HEK293 (cell line): Measurements from ENCODE around the gene ZC3H4.

Experiments
- CTCF ChIA-PET: fragments of 350-600 bp; formaldehyde crosslinking; extraction: SDS; loops from one replicate; lab custom pipeline; 2021; ENCODE audit warnings: antibody characterized with exemption; lab: Yijun Ruan, JAX
- POLR2A ChIA-PET: fragments of 300-600 bp; formaldehyde crosslinking; extraction: SDS; loops from one replicate; lab custom pipeline; 2020; ENCODE audit warnings: antibody characterized with exemption, inconsistent platforms; lab: Yijun Ruan, JAX
- H3K27ac ChIP-seq: fragments of 200-500 bp; sonication (Bioruptor generic); 2 replicates; pipeline ENCODE4 v1.5.1; 2014; ENCODE audit warnings: low read depth, low read length, control low read depth, inconsistent platforms; ENCODE audit errors: extremely low read depth
- H3K36me3 ChIP-seq, 2 experiments: fragments of 200-500 bp in 1 of 2; sonication (Bioruptor generic) in 1 of 2; 1 replicate in 1 of 2; 2 replicates in 1 of 2; pipeline ENCODE4 v1.5.1; 2014 to 2017; ENCODE audit warnings: inconsistent platforms in 2 of 2, low read length in 2 of 2; ENCODE audit not compliant: control insufficient read depth in 2 of 2, insufficient read depth in 1 of 2
- H3K4me1 ChIP-seq: fragments of 200-500 bp; sonication (Bioruptor generic); 2 replicates; pipeline ENCODE4 v1.5.1; 2014; ENCODE audit warnings: mild to moderate bottlenecking, low read length, inconsistent platforms; ENCODE audit not compliant: control insufficient read depth, insufficient read depth
- H3K4me3 ChIP-seq: 2 replicates; pipeline ENCODE4 v1.5.1; 2011; ENCODE audit warnings: low read depth, mild to moderate bottlenecking, control low read depth, low read length, moderate library complexity
- H3K9me3 ChIP-seq: fragments of 200-500 bp; sonication (Bioruptor generic); 2 replicates; pipeline ENCODE4 v1.5.1; 2014; ENCODE audit warnings: low read depth, low read length, inconsistent platforms; ENCODE audit not compliant: control insufficient read depth, insufficient read depth
- GLIS1 ChIP-seq: fragments of 450-650 bp; formaldehyde crosslinking; IDR thresholded peaks from 2 replicates; pipeline ENCODE4 v1.5.1; 2016; ENCODE audit warnings: missing biosample characterization, missing genetic modification characterization
- KLF1 ChIP-seq: fragments of 450-650 bp; formaldehyde crosslinking; IDR thresholded peaks from 2 replicates; pipeline ENCODE4 v1.5.1; 2016; ENCODE audit warnings: missing biosample characterization, missing genetic modification characterization
- OSR2 ChIP-seq: fragments of 450-650 bp; formaldehyde crosslinking; IDR thresholded peaks from 2 replicates; pipeline ENCODE4 v1.5.1; 2016; ENCODE audit warnings: missing biosample characterization, missing genetic modification characterization
- ZFP37 ChIP-seq: fragments of 450-650 bp; formaldehyde crosslinking; IDR thresholded peaks from 2 replicates; pipeline ENCODE4 v1.5.1; 2016; ENCODE audit warnings: missing biosample characterization, missing genetic modification characterization
- ZNF114 ChIP-seq: fragments of 450-650 bp; formaldehyde crosslinking; IDR thresholded peaks from 2 replicates; pipeline ENCODE4 v1.5.0; 2017; ENCODE audit warnings: missing biosample characterization, missing genetic modification characterization
- ZNF133 ChIP-seq: fragments of 450-650 bp; formaldehyde crosslinking; IDR thresholded peaks from 2 replicates; pipeline ENCODE4 v1.5.1; 2016; ENCODE audit warnings: missing biosample characterization, missing genetic modification characterization
- ZNF138 ChIP-seq: fragments of 450-650 bp; formaldehyde crosslinking; IDR thresholded peaks from 2 replicates; pipeline ENCODE4 v1.5.1; 2016; ENCODE audit warnings: missing biosample characterization, missing genetic modification characterization, borderline replicate concordance
- ZNF146 ChIP-seq: fragments of 450-650 bp; formaldehyde crosslinking; IDR thresholded peaks from 2 replicates; pipeline ENCODE4 v1.5.1; 2016; ENCODE audit warnings: missing biosample characterization, missing genetic modification characterization
- ZNF155 ChIP-seq: fragments of 450-650 bp; formaldehyde crosslinking; IDR thresholded peaks from 2 replicates; pipeline ENCODE4 v1.5.1; 2016; ENCODE audit warnings: missing biosample characterization, missing genetic modification characterization
- ZNF174 ChIP-seq: fragments of 450-650 bp; formaldehyde crosslinking; IDR thresholded peaks from 2 replicates; pipeline ENCODE4 v1.5.0; 2017; ENCODE audit warnings: missing biosample characterization, mild to moderate bottlenecking, missing genetic modification characterization
- ZNF654 ChIP-seq: fragments of 450-650 bp; formaldehyde crosslinking; IDR thresholded peaks from 2 replicates; pipeline ENCODE4 v1.5.1; 2016; ENCODE audit warnings: low read depth, missing biosample characterization, missing genetic modification characterization
- ZNF670 ChIP-seq: fragments of 450-650 bp; formaldehyde crosslinking; IDR thresholded peaks from 2 replicates; pipeline ENCODE4 v1.5.1; 2016; ENCODE audit warnings: missing biosample characterization, missing genetic modification characterization, low read depth
- ZNF843 ChIP-seq: fragments of 450-650 bp; formaldehyde crosslinking; IDR thresholded peaks from 2 replicates; pipeline ENCODE4 v1.5.1; 2016; ENCODE audit warnings: missing biosample characterization, missing genetic modification characterization
- ZSCAN23 ChIP-seq: fragments of 450-650 bp; formaldehyde crosslinking; IDR thresholded peaks from 2 replicates; pipeline ENCODE4 v1.5.1; 2016; ENCODE audit warnings: missing biosample characterization, missing genetic modification characterization
- TF ChIP-seq, protein P1 (sequence below): fragments of 450-650 bp; IDR thresholded peaks from 2 replicates; pipeline ENCODE4 v1.5.1; 2018; ENCODE audit warnings: missing biosample characterization, missing genetic modification characterization
- TF ChIP-seq, protein P2 (sequence below): fragments of 450-650 bp; formaldehyde crosslinking; IDR thresholded peaks from 2 replicates; pipeline ENCODE4 v1.5.1; 2016; ENCODE audit warnings: missing biosample characterization, missing genetic modification characterization

ZC3H4 gene

GRCh38 chr19:47112997-47113849 is at the start of gene ZC3H4 (continued):
- TF ChIP-seq, protein P1, sequence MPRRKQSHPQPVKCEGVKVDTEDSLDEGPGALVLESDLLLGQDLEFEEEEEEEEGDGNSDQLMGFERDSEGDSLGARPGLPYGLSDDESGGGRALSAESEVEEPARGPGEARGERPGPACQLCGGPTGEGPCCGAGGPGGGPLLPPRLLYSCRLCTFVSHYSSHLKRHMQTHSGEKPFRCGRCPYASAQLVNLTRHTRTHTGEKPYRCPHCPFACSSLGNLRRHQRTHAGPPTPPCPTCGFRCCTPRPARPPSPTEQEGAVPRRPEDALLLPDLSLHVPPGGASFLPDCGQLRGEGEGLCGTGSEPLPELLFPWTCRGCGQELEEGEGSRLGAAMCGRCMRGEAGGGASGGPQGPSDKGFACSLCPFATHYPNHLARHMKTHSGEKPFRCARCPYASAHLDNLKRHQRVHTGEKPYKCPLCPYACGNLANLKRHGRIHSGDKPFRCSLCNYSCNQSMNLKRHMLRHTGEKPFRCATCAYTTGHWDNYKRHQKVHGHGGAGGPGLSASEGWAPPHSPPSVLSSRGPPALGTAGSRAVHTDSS (tag by site-specific recombination), result no peak
- TF ChIP-seq ZNF174 (tag by site-specific recombination), result no peak

GRCh38 chr19:47161876-47162489 is 48.4 kb upstream of the ZC3H4 start:
- Histone ChIP-seq H3K9me3 (no peaks in the 10 kb centered on the region), H3K4me3 (no peak overlapping the region), H3K36me3 (peaks cover 64 to 71% of the 10 kb centered on the region in 2 experiments), H3K4me1 (no peaks in the 10 kb centered on the region), H3K27ac (no peak overlapping the region)
- POLR2A ChIA-PET, result interaction anchor here (0.5 kb wide), 1 partner anchor 16 kb away, joined by 8 read pairs; no protein-coding TSS in a partner anchor
- no peak for TF ChIP-seq ZNF654 (tag by site-specific recombination)
- TF ChIP-seq ZNF670 (tag by site-specific recombination), result no peak
- no peak for TF ChIP-seq KLF1 (tag by site-specific recombination)
- TF ChIP-seq ZFP37 (tag by site-specific recombination), result 0 out of 2 replicates have a peak, but pooled peaks have one; percentile 21
- TF ChIP-seq GLIS1 (tag by site-specific recombination), result no peak
- CTCF ChIA-PET, result interaction anchor here (1.1 to 1.7 kb wide), 2 partner anchors 48 to 82 kb away, joined by 4 to 7 read pairs; no protein-coding TSS in a partner anchor

DNA sequence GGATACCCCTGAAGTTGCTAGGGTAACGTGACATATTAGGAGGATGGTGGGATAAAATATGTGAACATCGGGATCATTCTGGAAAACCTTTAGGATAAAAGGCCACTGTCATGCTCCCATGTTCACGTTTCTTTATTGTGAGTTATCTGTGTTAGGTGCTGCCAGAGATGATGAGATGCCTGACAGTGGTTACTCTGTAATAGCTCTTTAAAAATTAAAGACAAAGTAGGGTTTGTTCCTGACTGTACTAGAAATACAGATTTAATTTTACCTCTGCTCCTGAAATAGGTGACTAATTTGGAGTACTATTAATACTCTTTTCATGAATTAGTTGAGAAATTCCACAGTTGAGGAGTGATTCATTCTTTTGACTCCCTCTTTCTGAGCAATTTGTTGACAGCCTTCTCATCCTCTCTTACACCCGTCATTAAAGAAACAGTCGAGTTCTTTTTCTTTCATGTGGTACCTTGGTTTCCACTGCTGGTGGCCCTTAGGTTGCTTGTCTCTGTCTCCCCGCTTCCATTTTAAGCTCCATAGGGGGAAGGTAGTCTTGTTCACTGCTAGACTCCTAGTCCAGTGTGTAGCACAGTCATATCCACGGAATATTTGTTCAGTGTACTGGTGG is 45.4 kb upstream of the ZC3H4 start:
- TF ChIP-seq ZNF138 (tag by site-specific recombination), result no peak
- TF ChIP-seq OSR2, result no peak
- TF ChIP-seq ZSCAN23, result no peak
- no peak for TF ChIP-seq ZNF155 (tag by site-specific recombination)
- TF ChIP-seq ZNF114, result no peak
- TF ChIP-seq ZNF843, result no peak
- TF ChIP-seq, protein P2, sequence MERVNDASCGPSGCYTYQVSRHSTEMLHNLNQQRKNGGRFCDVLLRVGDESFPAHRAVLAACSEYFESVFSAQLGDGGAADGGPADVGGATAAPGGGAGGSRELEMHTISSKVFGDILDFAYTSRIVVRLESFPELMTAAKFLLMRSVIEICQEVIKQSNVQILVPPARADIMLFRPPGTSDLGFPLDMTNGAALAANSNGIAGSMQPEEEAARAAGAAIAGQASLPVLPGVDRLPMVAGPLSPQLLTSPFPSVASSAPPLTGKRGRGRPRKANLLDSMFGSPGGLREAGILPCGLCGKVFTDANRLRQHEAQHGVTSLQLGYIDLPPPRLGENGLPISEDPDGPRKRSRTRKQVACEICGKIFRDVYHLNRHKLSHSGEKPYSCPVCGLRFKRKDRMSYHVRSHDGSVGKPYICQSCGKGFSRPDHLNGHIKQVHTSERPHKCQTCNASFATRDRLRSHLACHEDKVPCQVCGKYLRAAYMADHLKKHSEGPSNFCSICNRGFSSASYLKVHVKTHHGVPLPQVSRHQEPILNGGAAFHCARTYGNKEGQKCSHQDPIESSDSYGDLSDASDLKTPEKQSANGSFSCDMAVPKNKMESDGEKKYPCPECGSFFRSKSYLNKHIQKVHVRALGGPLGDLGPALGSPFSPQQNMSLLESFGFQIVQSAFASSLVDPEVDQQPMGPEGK (tag by site-specific recombination), result no peak
- TF ChIP-seq ZNF146 (tag by site-specific recombination), result no peak
- no peak for TF ChIP-seq ZNF133 (tag by site-specific recombination)
- CTCF ChIA-PET, result interaction anchor here (0.5 to 1.7 kb wide), 9 partner anchors 9 to 541 kb away, joined by 3 to 8 read pairs (median 3); partner anchors contain the start of gene SAE1
- Histone ChIP-seq H3K9me3 (no peaks in the 10 kb centered on the region), H3K4me1 (no peaks in the 10 kb centered on the region), H3K36me3 (peaks cover 75 to 88% of the 10 kb centered on the region in 2 experiments), H3K4me3 (no peak overlapping the region), H3K27ac (0 out of 2 replicates have a peak overlapping the region, but pooled peaks have one; percentile 37)
- POLR2A ChIA-PET, result no interaction called here
